Left ventricle myocardium superior (tissue), 1 donor: Measurements from ENCODE around the gene C3orf33. TPM values are rescaled to one million over a fixed set of nuclear protein-coding genes. Genes with fewer than 3 reads are reported as not detected.
A peak's percentile ranks its signal among the peaks of the same experiment; 100 is the strongest.

ENCODE experiments used
- ATAC-seq: fragments of 200-7000 bp; cut with Tn5 transposase; one replicate; pipeline ENCODE4 v1.9.1; 2020; ENCODE audit warnings: mild to moderate bottlenecking, moderate library complexity
- DNase-seq: peaks from one replicate; pipeline ENCODE4 v3.0.0-alpha.2; 2020
- intact Hi-C: fragments of 100-400 bp; cut with micrococcal nuclease; formaldehyde crosslinking; loops from one replicate; pipeline ENCODE4 v1.11.0; 2022
- total RNA-seq: library from RNA; stranded (reverse); fragmentation: NEBNext Ultra II Directional; extraction: Animal tissue kit (Norgen Biotek cat#: 25700); gene quantifications from one replicate; pipeline ENCODE4 v1.2.1, GENCODE V29; 2021
- donor health status: DM: no; HTN: yes; CAD: no; lungs with severe emphysema.

Gene C3orf33
- total RNA-seq, 1 donor from 2014 or later, result 7.3 TPM

DNA sequence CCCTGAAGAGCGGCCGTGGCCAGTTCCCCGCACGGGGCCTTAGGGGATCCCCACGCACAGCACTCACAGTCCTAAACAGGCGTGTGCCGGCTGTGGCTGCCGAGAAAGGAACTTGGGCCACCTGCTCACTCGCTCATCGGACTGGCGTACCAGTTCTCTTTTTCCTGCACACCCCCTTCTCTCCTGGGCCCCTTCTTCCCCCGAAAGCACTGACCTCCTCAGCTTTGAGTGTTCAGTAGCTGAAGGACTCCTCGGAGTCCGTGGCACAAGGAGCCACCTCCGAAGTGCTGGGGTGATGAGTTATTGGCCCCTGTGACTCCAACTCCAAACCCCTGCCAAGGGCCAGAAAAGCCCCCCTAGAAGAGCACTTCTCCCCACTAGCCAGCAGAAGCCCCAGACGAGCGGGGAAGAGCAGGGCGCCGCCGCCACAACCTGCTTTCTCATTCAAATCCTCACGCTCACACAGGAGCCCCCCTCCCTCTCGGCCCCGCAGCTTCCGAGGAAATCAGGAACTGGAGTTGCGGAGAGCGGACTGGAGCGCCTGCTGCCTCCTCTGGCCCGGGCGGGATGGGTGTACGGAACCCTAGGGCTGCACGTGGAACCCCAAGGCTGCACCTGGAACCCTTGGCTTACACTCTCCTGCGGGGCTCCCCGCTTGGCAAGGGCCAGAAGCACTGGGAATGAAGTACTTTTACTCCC is 61.3 kb downstream of the C3orf33 start, which contains the start of gene PLCH1:
TSS of gene PLCH1 (minus strand) at position 446 of the 699 bp plus-strand sequence. CDS start 40,847 bp downstream, outside the sequence.
- intact Hi-C loops, result no loop called here
- ATAC-seq (peak; percentile 93), DNase-seq (peak; percentile 72)

- DNase-seq (peak; percentile 75), ATAC-seq (peak; percentile 82)
- intact Hi-C loops, result no loop called here
These were observed 62.0 kb downstream of the C3orf33 start for GRCh38 chr3:155744010-155744625.

- intact Hi-C loops, result no loop called here
- ATAC-seq (no peak), DNase-seq (no peak)
These were observed 62.5 kb downstream of the C3orf33 start for GRCh38 chr3:155743606-155744005.

- ATAC-seq (no peak), DNase-seq (no peak)
- intact Hi-C loops, result no loop called here
These were observed 63.6 kb downstream of the C3orf33 start for GRCh38 chr3:155742349-155742965.

DNA sequence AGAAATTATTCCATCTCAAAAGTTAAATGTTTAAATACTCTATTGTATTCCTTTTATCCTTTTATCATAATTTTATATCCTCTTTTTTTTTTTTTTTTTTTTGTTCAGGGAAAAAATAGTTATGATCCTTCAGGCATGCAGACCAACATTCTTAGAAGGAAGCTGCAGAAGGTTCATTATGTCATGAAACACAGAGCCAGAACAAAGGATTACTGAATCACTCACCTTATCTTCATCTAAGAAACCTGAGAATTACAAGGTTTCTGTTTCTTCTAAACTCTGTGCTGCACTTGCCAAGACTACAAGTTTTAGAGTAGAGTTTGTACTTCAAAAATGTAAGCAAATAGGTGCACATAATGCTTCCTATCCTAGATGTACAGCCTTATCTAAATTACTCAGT is 64.5 kb downstream of the C3orf33 start:
- ATAC-seq (no peak), DNase-seq (no peak)
- intact Hi-C loops, result no loop called here

GRCh38 chr3:155741101-155741500 is 65.0 kb downstream of the C3orf33 start:
- no peak for DNase-seq
- ATAC-seq, result no peak
- intact Hi-C loops, result no loop called here

GRCh38 chr3:155739154-155739553 is 66.9 kb downstream of the C3orf33 start:
- intact Hi-C loops, result no loop called here
- no peak for DNase-seq
- no peak for ATAC-seq

- DNase-seq (no peak), ATAC-seq (no peak)
- intact Hi-C loops, result no loop called here
These were observed 67.5 kb downstream of the C3orf33 start for GRCh38 chr3:155738580-155739076.

DNA sequence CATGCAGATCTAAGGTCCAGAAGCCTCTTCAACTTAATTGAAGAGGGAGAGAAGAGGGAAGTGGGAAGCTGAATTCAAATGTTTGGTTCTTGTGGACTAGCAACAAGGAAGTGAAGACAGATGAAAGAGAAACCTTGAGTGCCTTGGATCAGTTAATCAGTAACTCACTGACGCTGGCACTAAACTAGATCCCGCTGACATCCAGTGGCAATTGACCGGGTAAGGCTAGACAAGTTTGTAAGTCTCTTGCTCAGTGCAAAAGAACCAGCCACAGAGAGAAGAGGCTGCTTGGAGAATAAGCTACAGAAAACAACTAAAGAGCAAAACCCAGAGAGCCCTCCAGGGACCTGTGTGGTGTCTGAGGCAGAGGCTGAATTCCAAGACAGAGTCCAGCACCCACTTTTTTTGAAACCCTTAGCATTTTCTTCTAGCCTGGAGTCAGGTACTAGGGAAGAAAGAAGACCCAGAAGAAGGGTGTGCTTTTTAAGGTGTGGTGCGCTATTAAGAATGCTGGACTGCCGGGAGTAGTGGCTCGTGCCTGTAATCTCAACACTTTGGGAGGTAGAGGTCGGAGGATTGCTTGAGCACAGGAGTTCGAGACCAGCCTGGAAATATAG is 68.1 kb downstream of the C3orf33 start:
- intact Hi-C loops, result no loop called here
- peak; percentile 45 for ATAC-seq

DNA sequence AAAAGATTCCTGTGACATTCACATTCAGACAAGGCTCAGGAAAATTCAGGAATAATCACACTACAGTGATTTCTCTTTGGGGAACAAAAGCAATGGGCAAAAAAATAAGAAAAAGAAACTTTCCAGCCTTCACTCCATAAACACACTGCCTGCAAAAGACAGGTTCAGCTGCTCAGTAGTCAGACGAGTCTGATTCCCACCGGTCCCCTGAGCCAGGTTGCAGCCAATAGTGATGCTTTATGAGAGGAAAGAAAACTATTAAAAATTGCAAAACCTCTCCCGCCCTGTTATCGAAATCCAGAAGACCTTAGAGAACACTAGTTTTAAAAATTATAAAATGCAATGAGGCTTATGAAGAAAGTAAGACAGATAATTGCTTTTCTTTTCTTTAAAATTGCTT is 69.7 kb downstream of the C3orf33 start:
- ATAC-seq, result no peak
- no peak for DNase-seq
- intact Hi-C loops, result no loop called here

More for the DNA sequence above, 68.1 kb downstream of the C3orf33 start:
- DNase-seq, result no peak

- no peak for ATAC-seq
- intact Hi-C loops, result no loop called here
- DNase-seq, result no peak
These were observed 75.2 kb downstream of the C3orf33 start for GRCh38 chr3:155730843-155731242.

GRCh38 chr3:155727836-155728235 is 78.2 kb downstream of the C3orf33 start:
- intact Hi-C loops, result no loop called here
- ATAC-seq, result no peak
- no peak for DNase-seq

DNA sequence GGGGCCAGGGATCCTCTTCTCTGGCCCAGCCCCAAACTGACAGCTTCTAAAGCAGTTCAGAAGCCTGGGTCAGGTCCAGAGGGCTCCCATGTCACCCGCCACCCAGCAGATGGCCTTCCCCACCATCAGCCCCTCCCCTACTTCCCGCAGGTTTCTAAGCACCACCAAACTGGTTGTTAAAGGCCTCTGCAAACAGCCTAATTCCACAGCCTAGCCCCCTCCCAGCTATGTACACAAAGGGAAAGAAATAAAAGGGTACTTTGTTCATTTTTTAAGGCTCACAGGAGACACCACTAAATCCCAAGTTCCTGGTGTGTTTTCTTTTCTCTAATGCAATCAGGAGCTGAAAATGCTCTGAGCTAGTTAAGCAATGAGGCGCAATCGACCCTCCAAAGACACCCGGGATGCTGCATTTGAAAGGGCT is 91.8 kb downstream of the C3orf33 start:
- no peak for ATAC-seq
- intact Hi-C loops, result no loop called here
- no peak for DNase-seq

Other genes starting within 250 kb of the C3orf33 start
- gene PLCH1, start 61.2 kb downstream of the C3orf33 start, total RNA-seq, result 0.50 TPM
- 21.2 TPM for gene SLC33A1, start 48.1 kb upstream of the C3orf33 start, total RNA-seq
- 32.5 TPM for gene GMPS, start 64.4 kb upstream of the C3orf33 start, total RNA-seq